Activated CD4-positive, alpha-beta T cell treated with anti-CD3 and anti-CD28 coated beads for 48 hours (primary cell): Measurements from ENCODE around the gene MYRIP.
"Not testable (repeated sequence)": the region's sequence is repeated elsewhere in the genome, so short reads cannot be mapped to it uniquely, and the experiment has no call there.

Source experiments
- DNase-seq: peaks from one replicate; pipeline ENCODE4 v3.0.0-alpha.2; 2020

MYRIP gene

GRCh38 chr3:40045051-40045450 is 235.6 kb downstream of the MYRIP start:
- no peak for DNase-seq

GRCh38 chr3:40046149-40046548 is 236.7 kb downstream of the MYRIP start:
- no peak for DNase-seq

- no peak for DNase-seq
These were observed 238.0 kb downstream of the MYRIP start for GRCh38 chr3:40047406-40047805.

GRCh38 chr3:40053663-40054062 is 244.3 kb downstream of the MYRIP start:
- no peak for DNase-seq

- no peak for DNase-seq
These were observed 245.3 kb downstream of the MYRIP start for GRCh38 chr3:40054568-40055222.

- DNase-seq: no peak
These were observed 246.0 kb downstream of the MYRIP start for GRCh38 chr3:40055361-40055760.

GRCh38 chr3:40055956-40056355 is 246.5 kb downstream of the MYRIP start:
- DNase-seq: no peak

- DNase-seq: no peak
These were observed 247.7 kb downstream of the MYRIP start for GRCh38 chr3:40057077-40057476.

- no peak for DNase-seq
These were observed 248.4 kb downstream of the MYRIP start for GRCh38 chr3:40057786-40058185.

- DNase-seq: no peak
These were observed 259.2 kb downstream of the MYRIP start for GRCh38 chr3:40068636-40069035.

GRCh38 chr3:40070816-40071215 is 261.4 kb downstream of the MYRIP start:
- DNase-seq: no peak

GRCh38 chr3:40071683-40072238 is 262.4 kb downstream of the MYRIP start:
- no peak for DNase-seq

- DNase-seq: no peak
These were observed 264.1 kb downstream of the MYRIP start for GRCh38 chr3:40073310-40074007.

GRCh38 chr3:40077139-40077538 is 267.7 kb downstream of the MYRIP start:
- DNase-seq: not testable (repeated sequence)

GRCh38 chr3:40077828-40078492 is 268.6 kb downstream of the MYRIP start:
- not testable (repeated sequence) for DNase-seq

GRCh38 chr3:40078590-40078989 is 269.2 kb downstream of the MYRIP start:
- DNase-seq: no peak

- no peak for DNase-seq
These were observed 269.9 kb downstream of the MYRIP start for GRCh38 chr3:40079203-40079846.

GRCh38 chr3:40079847-40080240 is 270.4 kb downstream of the MYRIP start:
- DNase-seq: no peak

- DNase-seq: no peak
These were observed 273.7 kb downstream of the MYRIP start for GRCh38 chr3:40083066-40083465.

GRCh38 chr3:40084424-40084823 is 275.0 kb downstream of the MYRIP start:
- DNase-seq: not testable (repeated sequence)

- no peak for DNase-seq
These were observed 277.8 kb downstream of the MYRIP start for GRCh38 chr3:40086890-40087883.
